HCT116 (cell line): Measurements from ENCODE around the gene RND3.

Experiments used
- CTCF ChIP-seq, 3 experiments: fragments of 200-600 bp in 1 of 3; sonication (generic) in 1 of 3; IDR thresholded peaks in 2 of 3; conservative IDR thresholded peaks in 1 of 3; 2 replicates each; pipeline ENCODE4 v1.5.1; 2012 to 2017; ENCODE audit warnings: low read depth in 2 of 3, low read length in 2 of 3, antibody characterized with exemption in 1 of 3, borderline replicate concordance in 1 of 3, control low read depth in 1 of 3, mild to moderate bottlenecking in 1 of 3, mixed read lengths in 1 of 3, mixed run types in 1 of 3, moderate library complexity in 1 of 3; ENCODE audit not compliant: insufficient read depth in 1 of 3
- EZH2 ChIP-seq: fragments of 200-600 bp; sonication (generic); IDR thresholded peaks from 2 replicates; pipeline ENCODE4 v1.6.1; 2017; ENCODE audit warnings: antibody characterized with exemption, mixed run types
- JUND ChIP-seq: IDR thresholded peaks from 2 replicates; pipeline ENCODE4 v1.6.1; 2012
- POLR2A ChIP-seq: IDR thresholded peaks from 2 replicates; pipeline ENCODE4 v1.7.0; 2011; ENCODE audit warnings: borderline replicate concordance; ENCODE audit not compliant: insufficient read depth, insufficient read length; ENCODE audit errors: extremely low read depth
- POLR2AphosphoS5 ChIP-seq: IDR thresholded peaks from 2 replicates; pipeline ENCODE4 v1.6.1; 2011; ENCODE audit warnings: mild to moderate bottlenecking, low read depth, low read length, moderate library complexity
- RAD21 ChIP-seq: IDR thresholded peaks from 2 replicates; pipeline ENCODE4 v1.6.1; 2012; ENCODE audit warnings: low read depth, mild to moderate bottlenecking
- REST ChIP-seq: IDR thresholded peaks from 2 replicates; pipeline ENCODE4 v1.6.1; 2012; ENCODE audit warnings: low read depth
- YY1 ChIP-seq: IDR thresholded peaks from 2 replicates; pipeline ENCODE4 v1.6.1; 2011; ENCODE audit warnings: low read length, low read depth, moderate library complexity, mild to moderate bottlenecking; ENCODE audit not compliant: insufficient replicate concordance; ENCODE audit errors: extremely low read depth

GRCh38 chr2:150495001-150495400 is 7.5 kb upstream of the RND3 start:
- no peak for TF ChIP-seq JUND
- TF ChIP-seq POLR2A = no peak
- TF ChIP-seq POLR2AphosphoS5 = no peak
- TF ChIP-seq CTCF (IDR thresholded peaks at IDR 0.05 in 2 of 3, conservative IDR thresholded peaks at IDR 0.05 in 1 of 3; ENCODE audit: borderline replicate concordance in 1 of 3, insufficient read depth in 1 of 3, low read depth in 2 of 3, low read length in 2 of 3) = no peak
- TF ChIP-seq RAD21 = no peak
- no peak for TF ChIP-seq YY1
- no peak for TF ChIP-seq EZH2
- no peak for TF ChIP-seq REST
